HepG2 (cell line): Measurements from ENCODE around the gene TMEM53. TPM values are rescaled to one million over a fixed set of nuclear protein-coding genes. Genes with fewer than 3 reads are reported as not detected.
A peak's percentile ranks its signal among the peaks of the same experiment; 100 is the strongest.

Experiments used
- ATF2 ChIP-seq: sonication (generic); formaldehyde crosslinking; IDR thresholded peaks from 2 replicates; pipeline ENCODE4 v1.4.0; 2020; ENCODE audit warnings: missing genetic modification reagents
- CENPT ChIP-seq: sonication (generic); formaldehyde crosslinking; IDR thresholded peaks from 2 replicates; pipeline ENCODE4 v1.8.0; 2022; ENCODE audit warnings: low read depth, mild to moderate bottlenecking, moderate library complexity, missing genetic modification reagents
- ETV5 ChIP-seq: IDR thresholded peaks from 2 replicates; pipeline ENCODE4 v1.6.1; 2018; ENCODE audit warnings: missing biosample characterization, missing genetic modification reagents, inconsistent platforms, borderline replicate concordance
- KLF15 ChIP-seq: sonication (generic); formaldehyde crosslinking; IDR thresholded peaks from 2 replicates; pipeline ENCODE4 v1.8.1; 2023; ENCODE audit warnings: borderline replicate concordance, mild to moderate bottlenecking, inconsistent platforms, missing genetic modification reagents, mixed read lengths
- KLF6 ChIP-seq: IDR thresholded peaks from 2 replicates; pipeline ENCODE4 v1.8.0; 2016; ENCODE audit warnings: missing biosample characterization, missing genetic modification reagents
- MED8 ChIP-seq: sonication (generic); formaldehyde crosslinking; IDR thresholded peaks from 2 replicates; pipeline ENCODE4 v1.8.1; 2023; ENCODE audit warnings: mild to moderate bottlenecking, missing genetic modification reagents; ENCODE audit not compliant: insufficient replicate concordance
- MEIS1 ChIP-seq: sonication (generic); formaldehyde crosslinking; IDR thresholded peaks from 2 replicates; pipeline ENCODE4 v1.9.0; 2021; ENCODE audit warnings: mild to moderate bottlenecking, missing genetic modification reagents, moderate library complexity, borderline replicate concordance
- NR1H2 ChIP-seq: sonication (generic); formaldehyde crosslinking; IDR thresholded peaks from 2 replicates; pipeline ENCODE4 v1.8.1; 2022; ENCODE audit warnings: low read depth, missing genetic modification reagents, borderline replicate concordance
- XRCC5 ChIP-seq: fragments of 200-400 bp; formaldehyde crosslinking; optimal IDR thresholded peaks from 2 replicates; pipeline ENCODE3; 2017; ENCODE audit warnings: mild to moderate bottlenecking, low read length
- ZNF513 ChIP-seq: sonication (generic); formaldehyde crosslinking; conservative IDR thresholded peaks from 2 replicates; pipeline ENCODE4 v1.5.0; 2020; ENCODE audit warnings: missing genetic modification reagents
- ZNF549 ChIP-seq: sonication (generic); formaldehyde crosslinking; IDR thresholded peaks from 2 replicates; pipeline ENCODE4 v1.5.0; 2020; ENCODE audit warnings: missing genetic modification reagents
- ZNF709 ChIP-seq: sonication (generic); formaldehyde crosslinking; IDR thresholded peaks from 2 replicates; pipeline ENCODE4 v1.5.0; 2020; ENCODE audit warnings: mild to moderate bottlenecking, missing genetic modification reagents
- ZNF772 ChIP-seq: sonication (generic); formaldehyde crosslinking; IDR thresholded peaks from 2 replicates; pipeline ENCODE4 v1.5.0; 2020; ENCODE audit warnings: mild to moderate bottlenecking, missing genetic modification reagents
- ZNF83 ChIP-seq: sonication (generic); formaldehyde crosslinking; IDR thresholded peaks from 2 replicates; pipeline ENCODE4 v1.4.0; 2020; ENCODE audit warnings: missing genetic modification reagents, mild to moderate bottlenecking, borderline replicate concordance
- polyA plus RNA-seq, 8 experiments: library from polyadenylated mRNA; depleted of rRNA in 3 of 8; stranded (reverse) in 7 of 8; unstranded in 1 of 8; fragments of >200 nt; fragmentation: Illumina TruSeq in 4 of 8; extraction: Trizol in 4 of 8; gene quantifications; 2 replicates each; pipeline versions ENCODE4 v1.2.1 to v1.2.3, GENCODE V29; 2011 to 2016; ENCODE audit warnings: low read depth in 4 of 8, missing spikeins in 1 of 8, mixed read lengths in 1 of 8; ENCODE audit not compliant: insufficient read depth in 1 of 8
- total RNA-seq, 5 experiments: library from RNA; depleted of rRNA; stranded (reverse); fragments of >200 nt; fragmentation: Illumina TruSeq; extraction: Trizol; gene quantifications; 2 replicates each; pipeline ENCODE4 v1.2.3, GENCODE V29; 2016; ENCODE audit warnings: low read depth in 1 of 5
- TF ChIP-seq, protein P1 (sequence below): sonication (generic); formaldehyde crosslinking; IDR thresholded peaks from 2 replicates; pipeline ENCODE4 v1.9.0; 2021; ENCODE audit warnings: mild to moderate bottlenecking, missing genetic modification reagents
- TF ChIP-seq, protein P2 (sequence below): sonication (generic); formaldehyde crosslinking; IDR thresholded peaks from 2 replicates; pipeline ENCODE4 v1.9.0; 2022; ENCODE audit warnings: low read depth, missing genetic modification reagents

TMEM53 gene
- total and polyA plus RNA-seq, 2 of the 13 experiments (the other 11 are each of a cell fraction or from before 2014, with no cell fraction given), result 12.6 to 20.2 TPM

- TF ChIP-seq, protein P1, sequence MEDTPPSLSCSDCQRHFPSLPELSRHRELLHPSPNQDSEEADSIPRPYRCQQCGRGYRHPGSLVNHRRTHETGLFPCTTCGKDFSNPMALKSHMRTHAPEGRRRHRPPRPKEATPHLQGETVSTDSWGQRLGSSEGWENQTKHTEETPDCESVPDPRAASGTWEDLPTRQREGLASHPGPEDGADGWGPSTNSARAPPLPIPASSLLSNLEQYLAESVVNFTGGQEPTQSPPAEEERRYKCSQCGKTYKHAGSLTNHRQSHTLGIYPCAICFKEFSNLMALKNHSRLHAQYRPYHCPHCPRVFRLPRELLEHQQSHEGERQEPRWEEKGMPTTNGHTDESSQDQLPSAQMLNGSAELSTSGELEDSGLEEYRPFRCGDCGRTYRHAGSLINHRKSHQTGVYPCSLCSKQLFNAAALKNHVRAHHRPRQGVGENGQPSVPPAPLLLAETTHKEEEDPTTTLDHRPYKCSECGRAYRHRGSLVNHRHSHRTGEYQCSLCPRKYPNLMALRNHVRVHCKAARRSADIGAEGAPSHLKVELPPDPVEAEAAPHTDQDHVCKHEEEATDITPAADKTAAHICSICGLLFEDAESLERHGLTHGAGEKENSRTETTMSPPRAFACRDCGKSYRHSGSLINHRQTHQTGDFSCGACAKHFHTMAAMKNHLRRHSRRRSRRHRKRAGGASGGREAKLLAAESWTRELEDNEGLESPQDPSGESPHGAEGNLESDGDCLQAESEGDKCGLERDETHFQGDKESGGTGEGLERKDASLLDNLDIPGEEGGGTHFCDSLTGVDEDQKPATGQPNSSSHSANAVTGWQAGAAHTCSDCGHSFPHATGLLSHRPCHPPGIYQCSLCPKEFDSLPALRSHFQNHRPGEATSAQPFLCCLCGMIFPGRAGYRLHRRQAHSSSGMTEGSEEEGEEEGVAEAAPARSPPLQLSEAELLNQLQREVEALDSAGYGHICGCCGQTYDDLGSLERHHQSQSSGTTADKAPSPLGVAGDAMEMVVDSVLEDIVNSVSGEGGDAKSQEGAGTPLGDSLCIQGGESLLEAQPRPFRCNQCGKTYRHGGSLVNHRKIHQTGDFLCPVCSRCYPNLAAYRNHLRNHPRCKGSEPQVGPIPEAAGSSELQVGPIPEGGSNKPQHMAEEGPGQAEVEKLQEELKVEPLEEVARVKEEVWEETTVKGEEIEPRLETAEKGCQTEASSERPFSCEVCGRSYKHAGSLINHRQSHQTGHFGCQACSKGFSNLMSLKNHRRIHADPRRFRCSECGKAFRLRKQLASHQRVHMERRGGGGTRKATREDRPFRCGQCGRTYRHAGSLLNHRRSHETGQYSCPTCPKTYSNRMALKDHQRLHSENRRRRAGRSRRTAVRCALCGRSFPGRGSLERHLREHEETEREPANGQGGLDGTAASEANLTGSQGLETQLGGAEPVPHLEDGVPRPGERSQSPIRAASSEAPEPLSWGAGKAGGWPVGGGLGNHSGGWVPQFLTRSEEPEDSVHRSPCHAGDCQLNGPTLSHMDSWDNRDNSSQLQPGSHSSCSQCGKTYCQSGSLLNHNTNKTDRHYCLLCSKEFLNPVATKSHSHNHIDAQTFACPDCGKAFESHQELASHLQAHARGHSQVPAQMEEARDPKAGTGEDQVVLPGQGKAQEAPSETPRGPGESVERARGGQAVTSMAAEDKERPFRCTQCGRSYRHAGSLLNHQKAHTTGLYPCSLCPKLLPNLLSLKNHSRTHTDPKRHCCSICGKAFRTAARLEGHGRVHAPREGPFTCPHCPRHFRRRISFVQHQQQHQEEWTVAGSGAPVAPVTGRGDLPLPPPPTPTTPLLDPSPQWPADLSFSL (CRISPR knock-in tag), result no peak
- TF ChIP-seq CENPT (peak; percentile 91; the same call in 1 of the 2 replicates), MED8 (CRISPR knock-in tag) (peak; percentile 100), ETV5 (CRISPR knock-in tag) (peak; percentile 56), ZNF709 (no peak; the same call in 1 of the 2 replicates), KLF6 (peak; percentile 83; the same call in 1 of the 2 replicates), XRCC5 (no peak), NR1H2 (no peak), ZNF83 (no peak), KLF15 (CRISPR knock-in tag) (0 out of 2 replicates have a peak, but pooled peaks have one; percentile 66), ZNF549 (CRISPR knock-in tag) (no peak), ZNF772 (CRISPR knock-in tag) (no peak), ZNF513 (CRISPR knock-in tag) (no peak), ATF2 (peak; percentile 66), MEIS1 (CRISPR knock-in tag) (no peak)
- TF ChIP-seq, protein P2, sequence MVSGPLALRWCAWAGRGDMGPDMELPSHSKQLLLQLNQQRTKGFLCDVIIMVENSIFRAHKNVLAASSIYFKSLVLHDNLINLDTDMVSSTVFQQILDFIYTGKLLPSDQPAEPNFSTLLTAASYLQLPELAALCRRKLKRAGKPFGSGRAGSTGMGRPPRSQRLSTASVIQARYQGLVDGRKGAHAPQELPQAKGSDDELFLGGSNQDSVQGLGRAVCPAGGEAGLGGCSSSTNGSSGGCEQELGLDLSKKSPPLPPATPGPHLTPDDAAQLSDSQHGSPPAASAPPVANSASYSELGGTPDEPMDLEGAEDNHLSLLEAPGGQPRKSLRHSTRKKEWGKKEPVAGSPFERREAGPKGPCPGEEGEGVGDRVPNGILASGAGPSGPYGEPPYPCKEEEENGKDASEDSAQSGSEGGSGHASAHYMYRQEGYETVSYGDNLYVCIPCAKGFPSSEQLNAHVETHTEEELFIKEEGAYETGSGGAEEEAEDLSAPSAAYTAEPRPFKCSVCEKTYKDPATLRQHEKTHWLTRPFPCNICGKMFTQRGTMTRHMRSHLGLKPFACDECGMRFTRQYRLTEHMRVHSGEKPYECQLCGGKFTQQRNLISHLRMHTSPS, result no peak
Observed at GRCh38 chr1:44721485-44722361, 47.4 kb upstream of the TMEM53 start (continued).
